Testis (tissue), 5 donors: ENCODE measurements around the gene ID3. TPM values are rescaled to one million over a fixed set of nuclear protein-coding genes. Genes with fewer than 3 reads are reported as not detected.

Source experiments
- DNase-seq: peaks from one replicate; pipeline ENCODE4 v3.0.0-alpha.2; 2019
- H3K27ac ChIP-seq, 2 donors: fragments of 200-600 bp; sonication (generic); one replicate each; pipeline ENCODE4 v1.5.1; 2019
- H3K27me3 ChIP-seq: fragments of 200-600 bp; sonication (generic); one replicate; pipeline ENCODE4 v1.5.1; 2019
- H3K36me3 ChIP-seq: fragments of 200-600 bp; sonication (generic); one replicate; pipeline ENCODE4 v1.5.1; 2017; ENCODE audit warnings: low read depth; ENCODE audit errors: missing control alignments
- H3K4me1 ChIP-seq: fragments of 200-600 bp; sonication (generic); one replicate; pipeline ENCODE4 v1.5.1; 2019
- H3K4me3 ChIP-seq, 2 donors: fragments of 200-600 bp; sonication (generic); one replicate each; pipeline ENCODE4 v1.5.1; 2017 to 2019
- H3K9me3 ChIP-seq: fragments of 200-600 bp; sonication (generic); one replicate; pipeline ENCODE4 v1.5.1; 2017
- CTCF ChIP-seq, 3 experiments: fragments of 450-650 bp in 2 of 3; fragments of 200-600 bp in 1 of 3; sonication (generic) in 1 of 3; IDR thresholded peaks; one replicate each; pipeline ENCODE4 v1.5.1; 2016 to 2019; ENCODE audit warnings: antibody characterized with exemption in 3 of 3, mild to moderate bottlenecking in 2 of 3, moderate library complexity in 1 of 3
- POLR2A ChIP-seq: fragments of 450-650 bp; IDR thresholded peaks from one replicate; pipeline ENCODE4 v1.6.1; 2017; ENCODE audit warnings: antibody characterized with exemption, mild to moderate bottlenecking, moderate library complexity
- WGBS, 2 donors: methylation state at CpG; one replicate each; pipeline ENCODE4 v1.1.5; 2018; 5-methylcytosine and 5-hydroxymethylcytosine counted together
- intact Hi-C: fragments of 100-400 bp; cut with DNase I; formaldehyde crosslinking; loops from one replicate; pipeline ENCODE4 v1.15.1; 2023; ENCODE audit warnings: low total_unique reads
- long read RNA-seq, 2 donors: transcript quantifications; one replicate each; lab custom pipeline, GENCODE V29; 2026
- polyA plus RNA-seq: library from polyadenylated mRNA; stranded (reverse); fragments of 350-450 nt; fragmentation: Illumina TruSeq; extraction: RNeasy Lipid Tissue Mini Kit (QIAGEN cat#74804); gene quantifications from one replicate; pipeline ENCODE4 v1.2.3, GENCODE V29; 2014; ENCODE audit warnings: low read depth, low replicate concordance; ENCODE audit not compliant: insufficient read depth
- total RNA-seq, 2 donors: library from RNA; depleted of rRNA; stranded (reverse); fragments of >200 nt; gene quantifications; one replicate each; pipeline ENCODE4 v1.2.3, GENCODE V29; 2016

ID3 gene
- total RNA-seq = 10 to 100 TPM; 27.2 to 34.5 TPM
- polyA plus RNA-seq = 24.5 TPM
- long read RNA-seq, donor 1, transcript ID3-201 (3 exons, 1,251 nt) = major isoform, 112 of 114 reads
- long read RNA-seq, donor 1, partial matches to known transcripts = 0 of 114 reads
- long read RNA-seq, donor 1, other reads (novel, unspliced or antisense) = 0 of 114 reads
- long read RNA-seq, donor 2, transcript ID3-201 (3 exons, 1,251 nt) = major isoform, 86 of 93 reads
- long read RNA-seq, donor 2, partial matches to known transcripts = 6 of 93 reads
- long read RNA-seq, donor 2, other reads (novel, unspliced or antisense) = 0 of 93 reads

- Histone ChIP-seq H3K4me1 (peaks cover 43% of the 10 kb centered on the region), H3K27ac (peak within 1 kb of the TSS; percentile 64 to 88), H3K9me3 (no peaks in the 10 kb centered on the region), H3K36me3 (no peaks in the 10 kb centered on the region), H3K27me3 (no peaks in the 10 kb centered on the region), H3K4me3 (peak within 1 kb of the TSS; percentile 55 to 65)
- intact Hi-C loops = no loop called here
- peak; percentile 49 for TF ChIP-seq POLR2A
- TF ChIP-seq CTCF (IDR thresholded peaks at IDR 0.05) = no peak
- peak; percentile 96 for DNase-seq
- 21 to 25% methylated on average over 45 to 57 of the region's 57 CpGs for WGBS, 2 donors
Observed at GRCh38 chr1:23559136-23559984, at the start of gene ID3. TSS of gene ID3 (minus strand) at chr1:23559501. CDS start at chr1:23559426, 75 bp downstream.

DNA sequence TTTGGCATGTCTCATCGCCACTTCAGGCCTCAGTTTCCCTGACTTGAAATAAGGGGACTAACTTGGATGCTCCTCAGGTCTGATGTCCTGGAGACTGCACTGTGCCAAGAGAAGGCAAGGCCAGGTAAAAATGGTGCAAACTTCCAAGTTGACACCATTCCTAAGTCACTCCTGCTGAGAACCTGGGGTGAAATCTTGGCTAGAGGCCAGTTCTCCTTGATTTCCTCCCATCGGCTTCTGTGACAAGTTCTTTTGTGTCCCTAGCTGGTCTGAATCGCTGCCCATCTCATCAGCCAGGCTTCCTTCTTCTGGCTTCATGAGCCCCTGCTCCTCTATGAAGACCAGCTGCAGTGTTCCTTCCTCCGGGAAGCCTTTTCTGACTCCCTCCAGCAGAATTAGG is 48.6 kb upstream of the ID3 start:
- no peak overlapping the region for H3K4me3 ChIP-seq
- no peak for DNase-seq
- no peaks in the 10 kb centered on the region for H3K36me3 ChIP-seq
- H3K4me1 ChIP-seq = no peaks in the 10 kb centered on the region
- 77 to 80% methylated on average over 4 of the region's 4 CpGs for WGBS, 2 donors
- no peaks in the 10 kb centered on the region for H3K9me3 ChIP-seq
- TF ChIP-seq CTCF (IDR thresholded peaks at IDR 0.05) (no peak), POLR2A (no peak)
- intact Hi-C loops = no loop called here
- no peaks in the 10 kb centered on the region for H3K27me3 ChIP-seq
- H3K27ac ChIP-seq = no peak overlapping the region

DNA sequence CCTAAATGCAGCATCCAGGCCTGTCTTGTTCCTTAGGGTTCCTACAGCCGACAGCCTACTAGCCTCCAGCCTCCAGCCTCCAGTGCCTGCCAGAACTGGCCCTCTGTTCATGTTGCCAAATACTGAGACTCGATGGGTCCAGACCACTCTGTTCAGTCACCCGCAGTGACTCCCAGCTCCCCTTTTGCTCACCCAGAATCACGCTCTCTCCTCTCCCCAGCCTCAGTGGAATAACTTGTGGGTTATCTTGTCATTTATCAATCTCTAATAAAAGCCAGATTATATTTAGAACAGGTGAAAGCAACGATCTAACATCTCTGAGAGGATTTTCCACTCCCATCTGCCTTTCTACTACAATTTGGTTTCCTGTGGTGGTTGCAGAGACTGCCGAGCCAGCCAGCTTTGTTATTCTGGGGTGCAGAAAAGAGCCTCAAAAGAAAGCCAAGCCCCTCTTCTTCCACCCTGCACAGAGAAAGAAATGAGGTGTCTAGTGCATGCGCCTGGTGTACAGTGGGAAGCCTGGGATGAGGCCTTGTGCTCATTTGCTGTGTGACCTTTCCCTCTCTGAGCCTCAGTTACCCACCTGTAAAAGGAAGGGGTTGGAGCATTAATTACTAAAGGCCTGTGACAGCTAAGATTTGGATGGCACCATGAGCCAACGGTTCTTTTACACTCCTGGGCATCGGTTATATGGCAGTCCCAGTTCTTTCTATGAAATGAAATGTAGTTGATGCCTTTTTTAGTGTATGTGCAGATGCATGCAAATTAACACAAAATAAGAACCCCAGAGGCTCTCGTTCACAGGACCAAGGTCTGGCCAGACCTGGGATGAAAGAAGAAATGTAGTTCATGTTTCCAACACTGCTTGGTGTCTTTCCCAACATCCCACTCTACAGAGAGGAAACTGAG is 42.9 kb upstream of the ID3 start:
- no peaks in the 10 kb centered on the region for H3K36me3 ChIP-seq
- 86 to 89% methylated on average over 10 of the region's 10 CpGs for WGBS, 2 donors

More for the DNA sequence above, 42.9 kb upstream of the ID3 start:
- H3K4me1 ChIP-seq = no peaks in the 10 kb centered on the region
- no peak for TF ChIP-seq CTCF (IDR thresholded peaks at IDR 0.05)
- TF ChIP-seq POLR2A = no peak
- H3K9me3 ChIP-seq = no peaks in the 10 kb centered on the region
- no peak overlapping the region for H3K4me3 ChIP-seq
- DNase-seq = no peak
- no peaks in the 10 kb centered on the region for H3K27me3 ChIP-seq
- intact Hi-C loops = no loop called here
- no peak overlapping the region for H3K27ac ChIP-seq
